ENCODE data around the gene SRP14.
"Not testable (repeated sequence)": the region's sequence is repeated elsewhere in the genome, so short reads cannot be mapped to it uniquely, and the experiment has no call there.

The SRP14 gene

GRCh38 chr15:40031300-40031699, 7.7 kb downstream of the SRP14 start:
- no peak for DNase-seq

- DNase-seq = no peak
These were observed 8.7 kb downstream of the SRP14 start for GRCh38 chr15:40029979-40030893.

- DNase-seq = peak in 2 of 58 donors; percentile 2 to 3
These were observed 10.1 kb downstream of the SRP14 start for GRCh38 chr15:40028853-40029252.

GRCh38 chr15:40028193-40028592, 10.8 kb downstream of the SRP14 start:
- no peak for DNase-seq

DNA sequence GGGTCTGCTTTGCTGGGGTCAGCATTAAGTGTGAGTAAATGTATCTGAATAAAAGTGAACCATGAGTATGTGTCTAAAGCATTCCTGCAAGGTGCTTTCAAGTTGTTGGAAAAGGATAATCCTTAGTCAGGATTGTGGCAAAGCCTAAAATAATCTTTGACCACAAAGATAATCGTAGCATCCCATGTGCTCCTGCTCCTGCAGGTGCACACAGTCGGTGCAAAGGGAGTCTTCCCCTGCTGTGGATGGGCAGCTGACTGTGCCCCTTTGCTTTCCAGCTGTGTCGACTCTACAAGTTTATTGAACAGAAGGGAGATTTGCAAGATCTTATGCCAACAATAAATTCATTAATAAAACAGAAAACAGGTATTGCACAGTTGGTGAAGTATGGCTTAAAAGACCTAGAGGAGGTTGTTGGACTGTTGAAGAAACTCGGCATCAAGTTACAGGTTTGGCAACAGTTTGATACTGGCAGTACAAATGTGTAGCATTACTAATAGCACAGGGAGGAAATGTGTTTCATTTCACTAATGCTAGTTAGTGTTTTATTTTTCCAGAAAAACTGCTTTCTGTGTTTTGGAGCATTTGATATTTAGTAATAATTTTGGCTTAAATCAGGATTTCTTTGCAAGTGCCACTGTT, 22.6 kb downstream of the SRP14 start:
- DNase-seq = no peak

DNA sequence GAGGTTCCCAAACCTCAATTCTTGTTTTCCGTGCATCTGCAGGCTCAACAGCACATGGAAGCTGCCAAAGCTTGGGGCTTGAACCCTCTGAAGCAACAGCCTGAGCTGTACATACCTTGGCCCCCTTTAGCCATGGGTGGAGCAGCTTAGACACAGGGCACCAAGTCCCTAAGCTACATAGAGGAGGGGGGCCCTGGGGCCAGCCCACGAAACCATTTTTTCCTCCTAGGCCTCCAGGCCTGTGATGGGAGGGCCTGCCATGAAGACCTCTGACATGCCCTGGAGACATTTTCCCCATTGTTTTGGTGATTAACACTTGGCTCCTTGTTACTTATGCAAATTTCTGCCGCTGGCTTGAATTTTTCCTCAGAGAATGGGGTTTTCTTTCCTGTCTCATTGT, 24.6 kb downstream of the SRP14 start:
- no peak for DNase-seq

GRCh38 chr15:40013372-40013771, 25.6 kb downstream of the SRP14 start:
- DNase-seq = not testable (repeated sequence)

GRCh38 chr15:40011303-40011702, 27.7 kb downstream of the SRP14 start:
- peak in 1 of 58 donors; percentile 7 for DNase-seq

DNA sequence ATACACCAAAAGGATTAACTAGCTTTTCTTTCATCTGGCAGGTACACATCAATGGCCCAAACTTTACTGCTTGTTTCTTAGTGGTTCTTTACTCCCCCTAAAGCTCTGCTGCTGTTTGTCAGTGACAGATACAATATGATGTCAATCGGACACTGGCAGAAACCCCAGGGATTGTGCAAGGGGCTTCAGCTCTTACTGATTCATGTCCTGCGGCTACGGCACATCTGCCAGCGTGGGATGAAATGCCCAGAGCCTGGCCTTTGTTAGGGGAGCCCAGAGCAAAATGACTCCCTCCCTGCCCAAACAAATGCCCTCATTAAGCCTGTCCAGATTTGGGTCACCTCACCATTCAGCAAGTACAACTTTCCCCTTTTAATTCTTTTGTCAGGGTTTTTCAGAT, 28.3 kb downstream of the SRP14 start:
- peak in 29 of 58 donors; percentile 2 to 66 (median 24) for DNase-seq

GRCh38 chr15:40008061-40008765, 30.8 kb downstream of the SRP14 start:
- no peak for DNase-seq

DNA sequence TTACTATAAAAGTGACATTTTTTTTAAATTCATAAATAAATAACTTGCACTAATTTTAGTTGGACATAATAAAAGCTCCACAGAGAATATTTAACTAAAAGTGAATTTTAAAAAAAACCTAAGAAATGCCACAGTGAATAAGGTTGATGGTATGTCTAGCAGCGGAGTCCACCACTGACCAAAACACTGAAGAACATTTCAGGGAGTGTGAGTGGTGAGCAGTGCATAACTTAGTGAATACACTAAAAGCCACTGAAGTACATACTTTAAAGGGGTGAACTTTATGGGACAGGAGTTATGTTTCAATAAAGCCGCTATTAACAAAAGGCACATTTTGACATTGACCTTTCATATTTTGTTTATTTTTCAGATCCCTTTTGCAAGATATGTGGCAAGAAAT, 32.3 kb downstream of the SRP14 start:
- no peak for DNase-seq

GRCh38 chr15:40006003-40006402, 33.0 kb downstream of the SRP14 start:
- DNase-seq = no peak

GRCh38 chr15:40003116-40003916, 35.7 kb downstream of the SRP14 start:
- DNase-seq = no peak

DNA sequence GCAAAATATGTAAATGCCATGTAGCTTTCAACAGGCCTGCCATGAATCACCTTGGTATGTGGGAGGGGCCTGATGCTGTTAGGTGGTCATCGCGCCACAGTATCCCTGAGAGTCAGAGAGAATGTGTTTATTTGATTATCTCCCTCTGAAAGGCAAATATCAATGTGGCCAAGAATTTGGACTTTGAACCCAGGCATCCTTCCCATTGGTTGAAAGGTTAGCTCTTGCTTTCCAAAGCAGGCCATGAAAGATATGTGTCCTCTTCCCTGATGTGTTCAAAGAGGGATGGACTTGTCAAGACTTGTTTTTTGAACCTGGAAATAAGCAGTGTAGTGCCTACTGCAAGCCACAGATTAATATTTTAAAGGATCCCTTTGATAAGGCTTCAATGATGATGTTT, 36.7 kb downstream of the SRP14 start:
- no peak for DNase-seq

GRCh38 chr15:39999538-40000200, 39.3 kb downstream of the SRP14 start:
- no peak for DNase-seq

DNA sequence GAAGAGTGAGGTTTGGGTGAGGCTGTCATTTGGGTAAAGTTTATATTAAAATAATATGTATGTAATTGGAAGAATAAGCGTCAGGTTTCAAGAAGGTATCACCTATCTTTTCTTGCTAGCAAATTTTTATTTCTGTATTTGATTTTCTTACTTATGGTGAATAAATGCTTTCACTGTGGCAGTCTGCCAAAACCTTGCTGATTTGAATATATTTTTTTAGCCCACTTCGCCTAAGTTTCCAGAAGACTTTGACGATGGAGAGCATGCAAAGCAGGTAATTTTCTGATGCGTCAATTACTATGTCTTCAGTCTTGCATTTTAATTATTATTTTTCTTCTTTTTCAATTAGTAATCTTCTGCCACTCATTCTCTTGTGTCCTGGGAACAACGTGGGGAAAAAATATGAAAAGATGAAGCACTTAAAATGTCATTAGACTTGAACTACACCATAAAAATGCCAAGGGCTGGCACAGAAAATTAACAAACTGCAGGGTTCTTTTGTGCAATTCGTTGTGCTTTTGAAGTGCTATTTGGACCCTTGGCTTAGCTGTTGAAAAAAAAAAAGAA, 40.4 kb downstream of the SRP14 start:
- no peak for DNase-seq

DNA sequence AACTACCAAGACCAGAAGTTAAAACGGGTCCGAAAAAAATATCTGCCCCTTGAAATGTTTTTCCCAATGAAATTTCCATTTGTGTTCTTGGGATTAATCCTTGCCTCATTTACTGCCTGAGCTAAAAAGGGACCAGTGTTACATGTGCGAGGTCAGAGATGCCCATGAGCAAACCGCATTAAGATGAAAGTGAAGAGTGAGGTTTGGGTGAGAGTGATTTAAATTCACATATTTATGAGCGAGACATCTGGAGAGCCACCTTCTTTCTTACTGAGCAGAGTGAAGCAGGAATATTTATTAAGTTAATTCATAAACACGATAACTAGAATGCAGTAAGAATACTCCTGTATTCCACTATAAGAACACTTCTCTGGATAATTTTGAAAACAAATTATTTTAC, 41.3 kb downstream of the SRP14 start:
- no peak for DNase-seq

DNA sequence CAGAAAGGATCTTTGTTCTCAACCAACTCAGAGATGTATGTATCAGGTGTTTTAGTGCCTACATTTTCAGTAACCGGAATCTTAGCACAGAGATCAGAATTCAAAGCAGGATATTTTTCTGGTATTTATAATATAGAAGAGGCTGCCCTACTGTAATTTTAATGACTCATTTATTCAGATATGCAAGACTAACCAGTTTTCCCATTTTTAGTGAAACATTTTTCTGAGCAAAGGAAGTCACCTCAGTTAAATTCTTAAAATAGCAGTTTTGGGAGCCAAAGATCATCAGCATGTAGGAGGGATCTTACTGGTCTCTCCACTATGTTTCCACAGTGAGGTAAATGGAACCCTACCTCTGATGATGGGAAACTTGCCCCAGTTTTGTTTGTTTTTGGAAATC, 42.0 kb downstream of the SRP14 start:
- no peak for DNase-seq

- DNase-seq = not testable (repeated sequence)
These were observed 42.8 kb downstream of the SRP14 start for GRCh38 chr15:39996228-39996627.

DNA sequence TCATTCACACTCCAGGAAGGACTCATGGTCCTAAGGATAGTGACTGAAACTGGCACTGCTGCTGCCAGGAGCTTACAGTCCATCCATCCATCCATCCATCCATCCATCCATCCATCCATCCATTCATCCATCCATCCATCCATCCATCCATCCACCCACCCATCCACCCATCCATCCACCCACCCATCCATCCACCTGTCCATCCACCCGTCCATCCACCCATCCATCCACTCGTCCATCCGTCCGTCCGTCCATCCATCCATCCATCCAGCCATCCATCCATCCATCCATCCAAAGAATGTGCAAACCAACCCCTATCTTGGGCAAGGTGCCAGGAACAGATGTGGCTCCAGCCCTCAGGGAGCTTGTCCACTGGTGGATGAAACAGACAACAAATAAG, 46.0 kb downstream of the SRP14 start:
- not testable (repeated sequence) for DNase-seq

Data from anterior cingulate cortex (tissue), 58 donors.